Activated CD8-positive, alpha-beta T cell treated with anti-CD3 and anti-CD28 coated beads for 36 hours (primary cell): ENCODE measurements around the gene CNTNAP2. TPM values are rescaled to one million over a fixed set of nuclear protein-coding genes. Genes with fewer than 3 reads are reported as not detected.

Experiments
- ATAC-seq: fragments of 200-7000 bp; cut with Tn5 transposase; one replicate; pipeline ENCODE4 v1.10.0; 2021; ENCODE audit warnings: mild to moderate bottlenecking, moderate library complexity
- CTCF ChIA-PET: fragments of 350-600 bp; sonication (Branson Sonifier 250); formaldehyde crosslinking; loops from one replicate; lab custom pipeline; 2021; ENCODE audit warnings: antibody characterized with exemption; lab: Charles Lee
- POLR2A ChIA-PET: fragments of 350-600 bp; sonication (Branson Sonifier 250); formaldehyde crosslinking; loops from one replicate; lab custom pipeline; 2021; ENCODE audit warnings: antibody characterized with exemption; lab: Charles Lee
- DNase-seq: peaks from one replicate; pipeline ENCODE4 v3.0.0-alpha.2; 2020
- H3K27ac Mint-ChIP-seq: one replicate; pipeline ENCODE4 v1.8.0; 2021; ENCODE audit warnings: mild to moderate bottlenecking, mixed read lengths
- H3K27me3 Mint-ChIP-seq: one replicate; pipeline ENCODE4 v1.8.0; 2021; ENCODE audit warnings: mixed read lengths
- H3K36me3 Mint-ChIP-seq: one replicate; pipeline ENCODE4 v1.8.0; 2021; ENCODE audit warnings: low read depth, mixed read lengths
- H3K4me1 Mint-ChIP-seq: one replicate; pipeline ENCODE4 v1.8.0; 2021; ENCODE audit warnings: low read depth, mixed read lengths
- H3K4me3 Mint-ChIP-seq: one replicate; pipeline ENCODE4 v1.8.0; 2021; ENCODE audit warnings: mild to moderate bottlenecking, moderate library complexity, mixed read lengths
- H3K9me3 Mint-ChIP-seq: one replicate; pipeline ENCODE4 v1.8.0; 2021; ENCODE audit warnings: mixed read lengths
- CTCF ChIP-seq: fragments of 200-600 bp; IDR thresholded peaks from one replicate; pipeline ENCODE4 v1.8.0; 2022; ENCODE audit warnings: antibody characterized with exemption, mild to moderate bottlenecking
- intact Hi-C: fragments of 100-400 bp; cut with micrococcal nuclease; formaldehyde crosslinking; loops from one replicate; pipeline ENCODE4 v1.10.0; 2022
- total RNA-seq, 2 experiments: library from RNA; stranded (reverse); gene quantifications; one replicate each; pipeline ENCODE4 v1.2.3, GENCODE V29; 2021

CNTNAP2 gene
- total RNA-seq, 2 experiments from 2014 or later, result not detected

DNA sequence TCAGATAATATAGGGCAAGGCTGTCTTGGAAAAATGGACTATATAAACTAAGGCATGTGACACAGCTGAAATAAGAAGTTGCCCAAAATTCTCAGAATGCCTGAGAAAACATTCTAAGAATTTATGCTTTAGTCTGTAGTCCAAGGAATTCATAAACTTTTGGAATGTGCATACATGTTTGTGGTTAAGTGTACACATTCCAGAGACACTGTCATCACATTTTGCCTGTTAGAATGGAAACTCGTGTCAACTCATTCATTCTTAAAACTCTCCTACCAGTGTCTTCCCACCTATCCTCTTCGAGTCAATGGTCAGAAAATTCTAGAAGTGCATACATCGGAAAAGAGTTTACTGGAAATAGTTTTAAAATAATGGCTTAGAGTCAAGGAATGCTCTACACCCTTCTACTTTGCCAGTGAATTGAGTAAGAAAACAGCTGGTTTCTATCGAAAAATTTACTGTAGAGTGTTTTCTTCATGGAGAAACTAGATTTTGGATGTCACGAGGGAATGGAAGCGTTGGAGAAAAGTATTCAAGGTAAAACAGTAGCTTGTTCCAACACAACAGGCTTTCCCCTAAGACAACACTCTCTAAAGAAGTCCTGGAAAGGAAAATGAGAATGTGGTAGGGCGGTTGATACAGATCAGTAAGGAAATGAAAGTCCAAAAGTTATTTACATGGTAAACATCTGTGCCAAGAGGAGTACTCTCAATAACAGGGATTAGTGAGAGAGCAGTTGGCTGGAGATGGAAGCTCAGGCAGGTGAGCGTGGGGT is 1296.4 kb downstream of the CNTNAP2 start:
- Mint-ChIP-seq H3K36me3 (no peaks in the 10 kb centered on the region), H3K4me1 (no peaks in the 10 kb centered on the region), H3K9me3 (peaks cover 17% of the 10 kb centered on the region), H3K4me3 (no peak overlapping the region), H3K27me3 (no peaks in the 10 kb centered on the region), H3K27ac (no peak overlapping the region)
- ChIA-PET CTCF (no interaction called here), POLR2A (no interaction called here)
- no peak for TF ChIP-seq CTCF
- no peak for DNase-seq
- intact Hi-C loops, result no loop called here
- ATAC-seq, result no peak

DNA sequence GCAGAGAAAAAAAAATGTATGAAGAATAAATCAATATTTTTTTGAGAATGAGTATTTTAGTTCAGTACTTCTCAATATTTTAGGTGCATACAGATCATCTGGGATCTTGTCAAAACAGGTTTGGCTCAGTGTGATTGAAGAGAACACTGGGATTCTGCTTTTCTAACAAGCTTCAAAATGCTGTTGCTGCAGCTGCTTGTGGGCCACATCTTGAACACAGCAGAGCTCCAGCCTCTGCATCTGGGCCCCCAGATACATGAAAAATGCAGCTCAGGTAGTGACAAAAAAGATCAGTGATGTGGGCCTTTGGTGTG is 1296.9 kb downstream of the CNTNAP2 start:
- H3K9me3 Mint-ChIP-seq, result peaks cover 14% of the 10 kb centered on the region
- no peaks in the 10 kb centered on the region for H3K27me3 Mint-ChIP-seq
- no peak overlapping the region for H3K4me3 Mint-ChIP-seq
- H3K27ac Mint-ChIP-seq, result no peak overlapping the region
- H3K36me3 Mint-ChIP-seq, result no peaks in the 10 kb centered on the region
- DNase-seq (no peak), ATAC-seq (no peak)
- H3K4me1 Mint-ChIP-seq, result no peaks in the 10 kb centered on the region
- CTCF ChIA-PET, result no interaction called here
- TF ChIP-seq CTCF, result no peak
- POLR2A ChIA-PET, result no interaction called here
- intact Hi-C loops, result no loop called here

DNA sequence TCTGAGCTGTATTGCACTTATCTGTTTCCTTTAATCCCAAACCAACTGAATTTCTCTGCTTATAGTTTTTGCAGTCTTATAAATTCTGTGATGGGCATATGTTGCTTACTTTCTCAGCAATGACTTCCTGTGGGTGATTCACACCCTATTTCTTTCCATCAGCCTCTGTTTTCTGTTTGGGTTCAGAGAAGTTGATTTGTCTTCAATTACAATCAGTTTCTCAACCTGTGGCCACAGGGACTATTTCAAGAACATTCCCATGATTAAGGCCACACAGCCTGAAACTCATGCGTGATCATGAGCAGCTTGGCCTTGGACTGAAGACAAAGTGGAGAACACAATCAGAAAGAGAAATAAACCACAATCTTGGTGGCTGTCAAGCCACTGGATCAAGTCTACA is 1299.4 kb downstream of the CNTNAP2 start:
- H3K36me3 Mint-ChIP-seq, result no peaks in the 10 kb centered on the region
- no peak overlapping the region for H3K4me3 Mint-ChIP-seq

GRCh38 chr7:147418966-147419365 is 1302.4 kb downstream of the CNTNAP2 start:
- Mint-ChIP-seq H3K9me3 (peaks cover 6% of the 10 kb centered on the region), H3K4me1 (no peaks in the 10 kb centered on the region), H3K4me3 (no peak overlapping the region), H3K27ac (no peak overlapping the region), H3K36me3 (no peaks in the 10 kb centered on the region), H3K27me3 (no peaks in the 10 kb centered on the region)
- DNase-seq (no peak), ATAC-seq (no peak)
- intact Hi-C loops, result no loop called here
- TF ChIP-seq CTCF, result no peak
- ChIA-PET POLR2A (no interaction called here), CTCF (no interaction called here)

More for the DNA sequence above, 1299.4 kb downstream of the CNTNAP2 start:
- Mint-ChIP-seq H3K27me3 (no peaks in the 10 kb centered on the region), H3K4me1 (no peaks in the 10 kb centered on the region), H3K9me3 (peaks cover 9% of the 10 kb centered on the region), H3K27ac (no peak overlapping the region)
- ChIA-PET POLR2A (no interaction called here), CTCF (no interaction called here)
- intact Hi-C loops, result no loop called here
- DNase-seq (no peak), ATAC-seq (no peak)
- TF ChIP-seq CTCF, result no peak

GRCh38 chr7:147423875-147424274 is 1307.3 kb downstream of the CNTNAP2 start:
- DNase-seq (no peak), ATAC-seq (no peak)
- intact Hi-C loops, result no loop called here
- Mint-ChIP-seq H3K36me3 (no peaks in the 10 kb centered on the region), H3K27ac (no peak overlapping the region), H3K9me3 (peaks cover 10% of the 10 kb centered on the region), H3K4me3 (no peak overlapping the region), H3K4me1 (no peaks in the 10 kb centered on the region), H3K27me3 (no peaks in the 10 kb centered on the region)
- ChIA-PET CTCF (no interaction called here), POLR2A (no interaction called here)
- TF ChIP-seq CTCF, result no peak
